HepG2 (cell line): ENCODE results near the gene INSL6. TPM values are rescaled to one million over a fixed set of nuclear protein-coding genes. Genes with fewer than 3 reads are reported as not detected.
A peak's percentile ranks its signal among the peaks of the same experiment; 100 is the strongest.

Source experiments
- ATAC-seq: fragments of 200-7000 bp; cut with Tn5 transposase; 3 replicates; pipeline ENCODE4 v1.9.1; 2020; ENCODE audit warnings: mild to moderate bottlenecking, moderate library complexity
- BruUV-seq: library from RNA; stranded (reverse); fragments of 400-500 nt; replicated peaks from 2 replicates; lab custom pipeline; 2021; lab: Mats Ljungman, UMichigan
- CTCF ChIA-PET: fragments of 300-600 bp; formaldehyde crosslinking; extraction: SDS; loops from one replicate; lab custom pipeline; 2021; ENCODE audit warnings: low total read pairs, inconsistent platforms, low intra/inter-chr PET ratio; lab: Yijun Ruan, JAX
- POLR2A ChIA-PET: fragments of 350-600 bp; sonication (Branson Sonifier 250); formaldehyde crosslinking; loops from one replicate; lab custom pipeline; 2020; ENCODE audit warnings: antibody characterized with exemption, inconsistent platforms; lab: Yijun Ruan, JAX
- DNase-seq: peaks from one replicate; pipeline ENCODE4 v3.0.0-alpha.2; 2015; ENCODE audit warnings: low spot score
- FAIRE-seq: peaks from 3 replicates; lab custom pipeline; 2011; peaks lifted over from hg19 to GRCh38; lab: Jason Lieb, UNC
- H2AFZ ChIP-seq: one replicate; pipeline ENCODE4 v1.6.1; 2011; ENCODE audit warnings: low read length, inconsistent platforms
- H3K27ac ChIP-seq: fragments of 300-600 bp; 3 replicates; pipeline ENCODE4 v1.8.0; 2011; ENCODE audit warnings: mixed run types, mild to moderate bottlenecking, mixed read lengths, low read length, inconsistent platforms; ENCODE audit not compliant: insufficient read depth; ENCODE audit errors: extremely low read length
- H3K27me3 ChIP-seq, 2 experiments: fragments of 200-600 bp in 1 of 2; 2 replicates in 1 of 2; 3 replicates in 1 of 2; pipeline versions ENCODE4 v1.6.0 to v1.8.0; 2011; ENCODE audit warnings: low read length in 2 of 2, mild to moderate bottlenecking in 2 of 2, moderate library complexity in 2 of 2, inconsistent platforms in 1 of 2; ENCODE audit not compliant: insufficient read depth in 2 of 2, control insufficient read depth in 1 of 2
- H3K36me3 ChIP-seq, 2 experiments: fragments of 200-600 bp in 1 of 2; replicated peaks in 1 of 2; 2 replicates in 1 of 2; 3 replicates in 1 of 2; pipeline versions ENCODE4 v1.5.1 to v1.8.0; 2011; ENCODE audit warnings: low read length in 2 of 2, inconsistent platforms in 1 of 2; ENCODE audit not compliant: insufficient read depth in 2 of 2, control insufficient read depth in 1 of 2
- H3K4me1 ChIP-seq: 2 replicates; pipeline ENCODE4 v1.5.1; 2012; ENCODE audit warnings: low read length, inconsistent platforms; ENCODE audit not compliant: insufficient read depth
- H3K4me2 ChIP-seq: 2 replicates; pipeline ENCODE4 v1.6.0; 2011; ENCODE audit warnings: low read depth, low read length, inconsistent platforms
- H3K4me3 ChIP-seq, 3 experiments: fragments of 200-600 bp in 1 of 3; sonication (generic), shearing (Covaris generic) in 1 of 3; replicated peaks in 1 of 3; 2 replicates each; pipeline ENCODE4 v1.5.1; 2011 to 2016; ENCODE audit warnings: low read length in 3 of 3, inconsistent platforms in 2 of 3, low read depth in 2 of 3, mild to moderate bottlenecking in 2 of 3, control low read depth in 1 of 3, mixed read lengths in 1 of 3; ENCODE audit not compliant: insufficient read depth in 1 of 3
- H3K79me2 ChIP-seq: one replicate; pipeline ENCODE4 v1.6.1; 2011; ENCODE audit warnings: low read length, inconsistent platforms; ENCODE audit not compliant: insufficient read depth
- H3K9ac ChIP-seq: 2 replicates; pipeline ENCODE4 v1.6.0; 2011; ENCODE audit warnings: mild to moderate bottlenecking, low read depth, low read length, inconsistent platforms; ENCODE audit not compliant: insufficient read depth
- H3K9me3 ChIP-seq: 2 replicates; pipeline ENCODE4 v1.5.1; 2012; ENCODE audit warnings: mild to moderate bottlenecking, low read length
- H4K20me1 ChIP-seq: 2 replicates; pipeline ENCODE4 v1.6.0; 2011; ENCODE audit warnings: inconsistent platforms, mild to moderate bottlenecking, low read length, moderate library complexity; ENCODE audit not compliant: insufficient read depth
- CEBPB ChIP-seq: IDR thresholded peaks from 2 replicates; pipeline ENCODE4 v1.6.1; 2011; ENCODE audit warnings: low read depth, low read length, improper control_type of control experiment, borderline replicate concordance
- KLF6 ChIP-seq: IDR thresholded peaks from 2 replicates; pipeline ENCODE4 v1.8.0; 2016; ENCODE audit warnings: missing biosample characterization, missing genetic modification reagents
- MATR3 ChIP-seq: sonication (generic); formaldehyde crosslinking; IDR thresholded peaks from 2 replicates; pipeline ENCODE4 v1.4.0; 2020; ENCODE audit warnings: missing genetic modification reagents
- ZNF280B ChIP-seq: sonication (generic); formaldehyde crosslinking; IDR thresholded peaks from 2 replicates; pipeline ENCODE4 v1.5.0; 2020; ENCODE audit warnings: missing genetic modification reagents, mild to moderate bottlenecking, borderline replicate concordance
- ZSCAN9 ChIP-seq: IDR thresholded peaks from 2 replicates; pipeline ENCODE4 v1.6.1; 2016; ENCODE audit warnings: borderline replicate concordance
- WGBS: methylation state at CpG from one replicate; pipeline ENCODE4 v1.1.6; 2017; ENCODE audit warnings: low lambda C conversion rate; 5-methylcytosine and 5-hydroxymethylcytosine counted together
- in situ Hi-C: cut with HindIII; loops from 2 replicates; pipeline ENCODE4 v1.10.0; 2017; ENCODE audit warnings: low pct_unique_long_range_greater_than_20kb; ENCODE audit not compliant: extremely low pct_ligation_motif_present
- intact Hi-C: fragments of 100-400 bp; cut with micrococcal nuclease; formaldehyde crosslinking; loops from one replicate; pipeline ENCODE4 v1.10.0; 2022; ENCODE audit not compliant: unreplicated experiment
- polyA plus RNA-seq, 8 experiments: library from polyadenylated mRNA; depleted of rRNA in 3 of 8; stranded (reverse) in 7 of 8; unstranded in 1 of 8; fragments of >200 nt; fragmentation: Illumina TruSeq in 4 of 8; extraction: Trizol in 4 of 8; gene quantifications; 2 replicates each; pipeline versions ENCODE4 v1.2.1 to v1.2.3, GENCODE V29; 2011 to 2016; ENCODE audit warnings: low read depth in 4 of 8, missing spikeins in 1 of 8, mixed read lengths in 1 of 8; ENCODE audit not compliant: insufficient read depth in 1 of 8
- total RNA-seq, 5 experiments: library from RNA; depleted of rRNA; stranded (reverse); fragments of >200 nt; fragmentation: Illumina TruSeq; extraction: Trizol; gene quantifications; 2 replicates each; pipeline ENCODE4 v1.2.3, GENCODE V29; 2016; ENCODE audit warnings: low read depth in 1 of 5
- TF ChIP-seq, protein P1 (sequence below): sonication (generic); formaldehyde crosslinking; IDR thresholded peaks from 2 replicates; pipeline ENCODE4 v1.4.0; 2020; ENCODE audit warnings: missing genetic modification reagents

Gene INSL6
- total and polyA plus RNA-seq, 2 of the 13 experiments (the other 11 are each of a cell fraction or from before 2014, with no cell fraction given): not detected

DNA sequence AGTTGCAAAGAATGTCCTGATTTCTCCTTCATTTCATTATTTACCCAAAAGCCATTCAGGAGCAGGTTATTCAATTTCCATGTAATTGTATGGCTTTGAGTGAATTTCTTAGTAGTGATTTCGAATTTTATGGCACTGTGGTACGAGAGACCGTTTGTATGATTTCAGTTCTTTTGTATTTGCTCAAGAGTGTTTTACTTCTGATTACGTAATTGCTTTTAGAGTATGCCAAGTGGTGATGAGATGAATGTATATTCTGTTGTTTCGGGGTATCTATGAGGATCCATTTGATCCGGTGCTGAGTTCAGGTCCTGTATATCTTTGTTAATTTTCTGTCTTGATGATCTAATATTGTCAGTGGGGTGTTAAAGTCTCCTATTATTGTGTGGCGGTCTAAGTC, 41.2 kb downstream of the INSL6 start:
- Histone ChIP-seq H2AFZ (no peak overlapping the region), H3K27ac (no peak overlapping the region), H3K4me2 (no peak overlapping the region), H4K20me1 (no peaks in the 10 kb centered on the region), H3K9ac (no peak overlapping the region), H3K79me2 (no peaks in the 10 kb centered on the region), H3K27me3 (no peaks in the 10 kb centered on the region), H3K9me3 (no peaks in the 10 kb centered on the region), H3K4me3 (no peak overlapping the region), H3K4me1 (no peaks in the 10 kb centered on the region), H3K36me3 (no peaks in the 10 kb centered on the region)
- TF ChIP-seq CEBPB (peak; percentile 67; the same call in 1 of the 2 replicates), MATR3 (CRISPR knock-in tag) (no peak), ZSCAN9 (no peak), KLF6 (CRISPR knock-in tag) (no peak), ZNF280B (no peak)
- TF ChIP-seq, protein P1, sequence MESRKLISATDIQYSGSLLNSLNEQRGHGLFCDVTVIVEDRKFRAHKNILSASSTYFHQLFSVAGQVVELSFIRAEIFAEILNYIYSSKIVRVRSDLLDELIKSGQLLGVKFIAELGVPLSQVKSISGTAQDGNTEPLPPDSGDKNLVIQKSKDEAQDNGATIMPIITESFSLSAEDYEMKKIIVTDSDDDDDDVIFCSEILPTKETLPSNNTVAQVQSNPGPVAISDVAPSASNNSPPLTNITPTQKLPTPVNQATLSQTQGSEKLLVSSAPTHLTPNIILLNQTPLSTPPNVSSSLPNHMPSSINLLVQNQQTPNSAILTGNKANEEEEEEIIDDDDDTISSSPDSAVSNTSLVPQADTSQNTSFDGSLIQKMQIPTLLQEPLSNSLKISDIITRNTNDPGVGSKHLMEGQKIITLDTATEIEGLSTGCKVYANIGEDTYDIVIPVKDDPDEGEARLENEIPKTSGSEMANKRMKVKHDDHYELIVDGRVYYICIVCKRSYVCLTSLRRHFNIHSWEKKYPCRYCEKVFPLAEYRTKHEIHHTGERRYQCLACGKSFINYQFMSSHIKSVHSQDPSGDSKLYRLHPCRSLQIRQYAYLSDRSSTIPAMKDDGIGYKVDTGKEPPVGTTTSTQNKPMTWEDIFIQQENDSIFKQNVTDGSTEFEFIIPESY (CRISPR knock-in tag): no peak
- in situ Hi-C loops (no loop called here), intact Hi-C loops (no loop called here)
- ChIA-PET CTCF (no interaction called here), POLR2A (no interaction called here)
- 64% methylated on average over 7 of the region's 7 CpGs for WGBS
- ATAC-seq: no peak
- no peak for DNase-seq
- BruUV-seq: no TSS peak
- FAIRE-seq: no peak
